Stimulated activated naive CD8-positive, alpha-beta T cell treated with anti-CD3 and anti-CD28 coated beads, Interleukin-15, Interleukin-2, amounts not matched to agents 100 ng/mL and 50 ng/mL, for 24 hours (primary cell): ENCODE results near the gene HADHB.
"Not testable (repeated sequence)": the region's sequence is repeated elsewhere in the genome, so short reads cannot be mapped to it uniquely, and the experiment has no call there.

Experiments used
- H3K27ac Mint-ChIP-seq: one replicate; pipeline ENCODE4 v1.8.0; 2021; ENCODE audit warnings: mild to moderate bottlenecking, mixed read lengths
- H3K27me3 Mint-ChIP-seq: one replicate; pipeline ENCODE4 v1.8.0; 2021; ENCODE audit warnings: mixed read lengths
- H3K36me3 Mint-ChIP-seq: one replicate; pipeline ENCODE4 v1.8.0; 2021; ENCODE audit warnings: low read depth, mixed read lengths
- H3K4me1 Mint-ChIP-seq: one replicate; pipeline ENCODE4 v1.8.0; 2021; ENCODE audit warnings: low read depth, mixed read lengths
- H3K4me3 Mint-ChIP-seq: one replicate; pipeline ENCODE4 v1.8.0; 2021; ENCODE audit warnings: mild to moderate bottlenecking, mixed read lengths
- H3K9me3 Mint-ChIP-seq: one replicate; pipeline ENCODE4 v1.8.0; 2021; ENCODE audit warnings: mixed read lengths

Gene HADHB

GRCh38 chr2:26298286-26298637, 53.5 kb downstream of the HADHB start:
- Mint-ChIP-seq H3K9me3 (no peaks in the 10 kb centered on the region), H3K27ac (no peak overlapping the region), H3K36me3 (no peaks in the 10 kb centered on the region), H3K4me1 (no peaks in the 10 kb centered on the region), H3K27me3 (no peaks in the 10 kb centered on the region), H3K4me3 (no peak overlapping the region)

GRCh38 chr2:26298638-26299393, 54.1 kb downstream of the HADHB start:
- Mint-ChIP-seq H3K9me3 (no peaks in the 10 kb centered on the region), H3K27me3 (no peaks in the 10 kb centered on the region), H3K4me3 (no peak overlapping the region), H3K27ac (no peak overlapping the region), H3K4me1 (no peaks in the 10 kb centered on the region), H3K36me3 (no peaks in the 10 kb centered on the region)

DNA sequence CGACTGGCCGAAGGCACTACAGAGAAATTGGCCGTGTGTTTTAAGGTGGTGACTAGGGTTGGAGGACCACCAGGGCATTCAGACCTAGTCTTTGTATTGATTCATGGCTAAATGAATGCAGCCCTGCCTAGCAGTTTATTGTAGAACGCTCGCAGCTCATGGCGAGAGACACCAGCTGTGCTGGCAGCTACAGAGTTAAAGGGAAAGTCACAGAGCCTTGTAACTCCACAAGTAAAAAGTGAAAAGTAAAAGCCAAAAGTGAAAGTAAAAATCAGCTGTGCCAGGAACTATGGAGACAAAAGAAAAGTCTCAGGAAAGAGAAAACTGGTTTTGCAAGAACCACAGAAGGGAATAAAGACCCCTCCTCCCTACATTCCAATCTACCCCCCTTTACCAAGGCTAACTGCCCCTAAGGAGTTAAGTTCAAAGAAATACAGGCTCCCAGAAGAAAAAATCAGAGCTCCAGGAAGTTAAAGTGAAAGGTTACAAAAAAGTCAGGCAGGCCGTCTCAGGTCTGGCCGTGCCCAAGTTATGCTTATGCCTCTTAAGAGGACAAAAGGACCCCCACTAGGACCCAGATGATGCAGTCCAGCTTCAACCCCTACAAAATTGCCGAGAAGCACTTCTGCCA, 54.8 kb downstream of the HADHB start:
- Mint-ChIP-seq H3K9me3 (no peaks in the 10 kb centered on the region), H3K27ac (no peak overlapping the region), H3K4me1 (no peaks in the 10 kb centered on the region), H3K27me3 (no peaks in the 10 kb centered on the region), H3K36me3 (peaks cover 5% of the 10 kb centered on the region), H3K4me3 (no peak overlapping the region)

DNA sequence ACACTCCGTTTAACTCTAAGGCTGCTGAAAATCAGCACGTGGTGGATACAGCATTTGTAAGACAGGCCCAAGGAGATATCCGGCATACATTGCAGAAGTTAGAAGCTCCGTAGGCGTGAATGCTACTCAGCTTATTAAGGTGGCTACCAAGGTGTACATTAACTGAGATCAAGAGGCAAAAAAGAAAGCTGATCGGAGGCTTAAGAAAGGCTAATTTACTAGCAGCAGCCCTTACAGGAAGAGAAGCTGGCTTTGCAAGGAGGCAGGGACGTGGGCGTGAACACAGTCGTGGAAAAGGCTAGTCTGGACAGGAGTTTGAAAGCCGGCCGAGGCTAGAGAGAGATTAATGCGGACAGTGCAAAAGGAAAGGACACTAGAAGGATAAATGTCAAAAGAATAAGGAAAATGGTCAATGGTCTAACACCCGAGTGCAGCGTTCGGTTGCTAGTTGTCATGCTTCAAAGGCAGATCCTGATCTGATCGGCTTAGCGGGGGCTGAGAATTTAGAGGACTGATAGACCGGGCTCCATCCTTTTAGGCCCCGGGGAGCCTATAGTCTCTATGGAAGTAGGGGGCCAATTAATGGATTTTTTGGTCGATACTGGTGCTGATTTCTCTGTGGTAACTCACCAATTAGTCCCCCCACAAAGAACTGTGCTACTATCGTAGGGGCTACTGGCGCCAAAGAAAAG, 55.6 kb downstream of the HADHB start:
- Mint-ChIP-seq H3K9me3 (no peaks in the 10 kb centered on the region), H3K27me3 (no peaks in the 10 kb centered on the region), H3K4me1 (no peaks in the 10 kb centered on the region), H3K27ac (no peak overlapping the region), H3K4me3 (no peak overlapping the region), H3K36me3 (peaks cover 5% of the 10 kb centered on the region)

- H3K4me3 Mint-ChIP-seq = no peak overlapping the region
- H3K4me1 Mint-ChIP-seq = no peaks in the 10 kb centered on the region
- no peaks in the 10 kb centered on the region for H3K9me3 Mint-ChIP-seq
- no peak overlapping the region for H3K27ac Mint-ChIP-seq
- peaks cover 5% of the 10 kb centered on the region for H3K36me3 Mint-ChIP-seq
- no peaks in the 10 kb centered on the region for H3K27me3 Mint-ChIP-seq
These were observed 58.1 kb downstream of the HADHB start for GRCh38 chr2:26302846-26303245.

DNA sequence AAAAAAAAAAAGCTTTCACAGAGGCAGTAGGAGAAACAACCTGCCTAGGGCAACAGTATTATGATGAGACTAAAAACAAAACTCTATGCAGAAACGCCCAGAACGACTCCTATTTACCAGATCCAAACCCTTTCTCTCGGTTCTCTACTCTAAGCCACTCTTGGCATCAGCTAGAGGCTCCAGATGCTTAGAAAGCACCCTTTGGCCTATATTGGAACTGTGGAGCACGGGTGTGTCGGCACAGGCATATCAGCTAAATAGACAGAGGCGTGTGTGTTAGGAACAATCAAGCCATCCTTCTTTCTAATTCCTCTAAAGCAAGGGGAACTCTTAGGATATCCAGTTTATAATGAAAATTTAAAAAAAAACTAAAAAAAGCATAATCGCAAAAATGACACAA, 60.4 kb downstream of the HADHB start:
- H3K27ac Mint-ChIP-seq, H3K9me3 Mint-ChIP-seq, H3K4me3 Mint-ChIP-seq, H3K36me3 Mint-ChIP-seq, H3K27me3 Mint-ChIP-seq, H3K4me1 Mint-ChIP-seq: not testable (repeated sequence)

DNA sequence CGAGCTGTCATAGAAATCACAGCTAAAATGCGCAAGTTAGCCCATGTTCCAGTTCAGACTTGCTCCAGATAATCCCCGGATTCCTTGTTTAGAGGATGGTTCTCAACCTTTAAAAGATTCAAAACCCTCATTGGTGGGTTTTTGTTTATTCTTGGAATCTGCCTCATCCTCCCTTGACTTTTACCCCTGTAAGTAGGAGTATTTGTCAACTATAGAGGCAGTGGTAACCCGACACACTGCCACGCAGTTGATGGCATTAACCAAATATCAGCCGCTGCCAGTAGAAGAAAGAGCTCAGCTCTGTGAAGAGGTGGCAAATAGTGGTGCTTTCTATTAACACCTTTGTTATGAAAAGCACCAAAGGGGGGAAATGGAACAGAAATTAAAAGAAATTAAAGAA, 60.8 kb downstream of the HADHB start:
- H3K4me3 Mint-ChIP-seq = no peak overlapping the region
- H3K36me3 Mint-ChIP-seq = peaks cover 5% of the 10 kb centered on the region
- H3K9me3 Mint-ChIP-seq = no peaks in the 10 kb centered on the region
- H3K27me3 Mint-ChIP-seq = no peaks in the 10 kb centered on the region
- H3K4me1 Mint-ChIP-seq = no peaks in the 10 kb centered on the region
- H3K27ac Mint-ChIP-seq = no peak overlapping the region

DNA sequence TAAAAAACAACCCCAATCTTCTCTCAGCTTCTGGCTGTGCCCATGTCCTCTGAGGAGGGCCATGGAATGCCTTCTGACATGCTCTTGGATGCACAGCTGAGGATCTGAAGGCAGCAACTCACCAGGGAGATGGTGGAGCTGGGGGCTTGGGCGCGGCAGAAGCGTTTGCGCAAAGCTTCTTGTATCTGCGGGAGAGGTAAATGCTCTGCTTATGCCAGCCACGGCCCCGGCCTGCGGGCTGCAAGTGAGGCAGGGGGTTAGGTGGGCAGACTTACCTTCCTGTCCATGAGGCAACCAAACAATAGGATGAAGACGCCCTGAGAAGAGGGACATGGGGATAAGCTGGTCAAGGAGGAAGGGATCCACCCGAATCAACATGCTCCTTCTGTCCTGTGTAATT, 65.2 kb downstream of the HADHB start:
- Mint-ChIP-seq H3K4me1 (no peaks in the 10 kb centered on the region), H3K9me3 (no peaks in the 10 kb centered on the region), H3K4me3 (no peak overlapping the region), H3K27ac (no peak overlapping the region), H3K36me3 (no peaks in the 10 kb centered on the region), H3K27me3 (no peaks in the 10 kb centered on the region)

DNA sequence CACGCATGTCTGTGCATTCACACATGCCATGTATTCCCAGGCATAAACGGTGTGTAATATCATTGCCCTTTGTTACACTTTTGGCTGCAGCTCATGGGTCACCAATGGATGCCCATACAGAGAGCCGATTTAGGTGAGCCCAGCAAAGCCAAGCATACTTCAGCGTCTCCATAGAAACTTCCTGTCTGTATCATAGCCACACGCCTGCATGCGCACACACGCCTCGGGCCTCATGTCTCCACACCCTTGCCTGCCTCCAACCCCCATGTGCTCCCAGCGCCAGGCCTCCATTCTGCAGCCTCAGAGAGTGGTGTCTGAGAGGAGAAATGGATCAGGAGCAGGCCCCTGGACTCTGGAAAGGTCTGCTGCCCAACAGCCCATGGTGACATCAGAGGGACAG, 67.7 kb downstream of the HADHB start:
- Mint-ChIP-seq H3K9me3 (no peaks in the 10 kb centered on the region), H3K36me3 (no peaks in the 10 kb centered on the region), H3K4me3 (no peak overlapping the region), H3K27ac (no peak overlapping the region), H3K4me1 (no peaks in the 10 kb centered on the region), H3K27me3 (no peaks in the 10 kb centered on the region)

DNA sequence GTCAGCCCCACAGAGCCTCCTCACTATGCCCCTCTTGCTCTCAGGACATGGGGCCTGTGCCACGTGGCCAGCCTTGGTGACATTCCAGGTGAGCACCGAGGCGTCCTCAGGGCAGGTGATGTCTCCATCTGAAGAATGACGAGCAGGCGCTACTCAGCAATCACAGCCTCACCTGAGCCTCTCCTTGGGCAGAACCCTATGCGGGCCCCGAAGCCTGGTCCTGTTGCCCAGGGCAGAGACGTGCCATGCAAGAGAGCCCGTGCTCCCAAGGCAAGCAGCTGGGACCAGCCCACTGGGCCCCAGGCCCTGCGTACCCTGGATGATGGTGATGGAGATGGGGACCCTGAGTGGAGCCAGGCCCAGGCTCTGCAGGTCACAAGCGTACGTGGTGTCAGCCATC, 68.7 kb downstream of the HADHB start:
- Mint-ChIP-seq H3K27ac (no peak overlapping the region), H3K9me3 (no peaks in the 10 kb centered on the region), H3K4me1 (no peaks in the 10 kb centered on the region), H3K36me3 (no peaks in the 10 kb centered on the region), H3K27me3 (no peaks in the 10 kb centered on the region), H3K4me3 (no peak overlapping the region)

DNA sequence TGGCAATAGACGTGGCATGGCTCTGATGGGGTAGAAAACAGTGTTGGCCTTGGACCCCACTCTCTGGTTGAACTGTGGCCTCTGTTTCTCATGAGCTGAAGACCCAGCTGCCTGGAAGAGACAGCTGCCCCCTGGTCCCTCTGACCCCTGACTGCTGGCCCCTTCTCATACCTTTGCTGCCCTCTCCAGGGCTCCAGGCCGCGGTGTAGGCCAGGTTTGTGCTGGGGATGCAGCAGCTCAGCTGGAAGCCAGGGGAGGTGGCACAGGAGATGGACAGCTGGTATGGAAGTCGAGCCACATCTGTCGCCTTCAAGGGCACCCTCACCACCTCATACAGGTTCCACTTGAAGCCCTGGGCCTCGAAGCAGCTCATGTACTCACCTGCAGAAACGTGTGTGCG, 69.5 kb downstream of the HADHB start:
- no peaks in the 10 kb centered on the region for H3K9me3 Mint-ChIP-seq
- no peak overlapping the region for H3K4me3 Mint-ChIP-seq
- H3K4me1 Mint-ChIP-seq = no peaks in the 10 kb centered on the region
- H3K27ac Mint-ChIP-seq = no peak overlapping the region
- no peaks in the 10 kb centered on the region for H3K27me3 Mint-ChIP-seq
- H3K36me3 Mint-ChIP-seq = no peaks in the 10 kb centered on the region

DNA sequence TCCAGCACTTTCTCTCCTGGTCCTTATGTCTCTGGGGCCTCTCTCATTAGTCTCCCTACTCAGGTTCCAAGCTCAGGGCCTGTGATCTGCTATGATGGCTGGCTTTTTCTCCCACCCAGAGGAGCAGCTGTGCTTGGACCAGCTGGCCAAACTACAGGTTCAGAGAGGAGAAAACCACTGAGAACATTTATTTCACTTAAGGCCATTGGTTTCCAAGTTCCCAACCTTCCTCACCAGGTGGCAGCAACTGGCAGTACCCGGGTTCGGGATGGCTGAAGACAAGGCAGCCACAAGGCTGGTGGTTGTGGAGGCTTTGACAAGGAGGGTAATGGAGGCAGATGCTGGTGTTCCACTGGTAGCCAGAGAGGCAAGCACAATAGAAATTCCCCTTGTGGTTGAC, 71.3 kb downstream of the HADHB start:
- Mint-ChIP-seq H3K9me3 (no peaks in the 10 kb centered on the region), H3K36me3 (no peaks in the 10 kb centered on the region), H3K4me1 (no peaks in the 10 kb centered on the region), H3K4me3 (no peak overlapping the region), H3K27ac (no peak overlapping the region), H3K27me3 (no peaks in the 10 kb centered on the region)

GRCh38 chr2:26316845-26317244, 72.1 kb downstream of the HADHB start:
- H3K9me3 Mint-ChIP-seq = no peaks in the 10 kb centered on the region
- no peaks in the 10 kb centered on the region for H3K27me3 Mint-ChIP-seq
- H3K4me1 Mint-ChIP-seq = no peaks in the 10 kb centered on the region

DNA sequence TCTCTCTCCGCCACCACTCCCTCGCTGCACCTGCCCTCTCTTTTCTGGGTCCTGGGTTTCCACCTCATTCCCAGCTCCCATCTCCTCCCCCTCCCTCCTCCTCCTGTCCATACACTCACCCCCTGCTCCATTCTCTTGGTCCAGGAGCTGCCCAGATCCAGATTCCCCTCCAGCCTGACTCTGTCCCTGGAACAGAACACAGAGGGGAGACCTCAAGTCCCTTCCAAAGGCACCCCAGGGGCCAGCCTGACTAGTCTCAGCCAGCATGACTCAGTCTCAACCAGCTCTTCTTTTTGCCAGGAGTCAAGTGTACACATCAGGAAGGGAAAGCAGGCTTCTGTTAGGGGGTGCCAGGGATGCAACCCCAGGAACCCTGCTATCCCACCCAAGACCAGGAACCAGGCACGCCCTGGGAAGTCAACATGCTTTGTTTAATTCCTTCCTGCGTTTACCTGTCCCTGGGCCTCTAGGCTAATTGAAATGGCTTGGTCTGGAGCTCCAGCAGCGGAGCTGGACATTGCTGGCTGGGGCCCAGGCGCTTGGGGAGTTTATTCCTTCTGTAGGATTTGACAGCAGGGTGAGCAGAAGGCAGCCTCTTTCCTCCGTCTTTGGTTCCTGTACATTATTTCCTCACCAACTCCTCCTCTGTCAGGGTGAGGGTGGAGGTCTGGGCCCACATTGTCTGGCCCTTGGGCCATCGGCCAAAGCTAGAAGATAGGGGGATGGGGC, 72.8 kb downstream of the HADHB start:
- no peaks in the 10 kb centered on the region for H3K27me3 Mint-ChIP-seq
- no peaks in the 10 kb centered on the region for H3K36me3 Mint-ChIP-seq
- no peak overlapping the region for H3K27ac Mint-ChIP-seq
- no peaks in the 10 kb centered on the region for H3K9me3 Mint-ChIP-seq
- H3K4me3 Mint-ChIP-seq = no peak overlapping the region
- H3K4me1 Mint-ChIP-seq = no peaks in the 10 kb centered on the region

More at GRCh38 chr2:26316845-26317244, 72.1 kb downstream of the HADHB start:
- no peak overlapping the region for H3K4me3 Mint-ChIP-seq
- no peaks in the 10 kb centered on the region for H3K36me3 Mint-ChIP-seq
- no peak overlapping the region for H3K27ac Mint-ChIP-seq

DNA sequence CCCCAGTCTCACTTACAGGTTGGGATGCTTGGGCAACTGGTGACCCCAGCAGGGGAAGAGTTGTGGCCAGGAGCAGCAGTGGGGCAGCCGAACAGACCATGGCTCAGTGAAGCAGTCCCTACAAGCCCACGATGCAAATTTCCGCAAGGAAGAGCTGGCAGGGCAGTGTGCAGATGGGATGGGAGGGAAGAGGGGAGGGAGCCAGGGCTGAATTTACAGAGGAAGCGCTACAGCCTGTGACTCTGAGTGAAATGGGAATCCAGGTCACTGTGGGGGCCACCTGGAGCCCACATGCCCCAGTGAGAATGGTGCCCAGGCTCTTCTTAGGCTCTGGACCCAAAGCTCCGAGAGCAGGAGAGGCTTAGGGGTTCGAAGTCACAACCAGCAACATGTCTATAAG, 74.2 kb downstream of the HADHB start:
- H3K4me3 Mint-ChIP-seq = no peak overlapping the region
- no peaks in the 10 kb centered on the region for H3K36me3 Mint-ChIP-seq
- no peaks in the 10 kb centered on the region for H3K4me1 Mint-ChIP-seq
- H3K27me3 Mint-ChIP-seq = no peaks in the 10 kb centered on the region
- no peak overlapping the region for H3K27ac Mint-ChIP-seq
- no peaks in the 10 kb centered on the region for H3K9me3 Mint-ChIP-seq
